ENCODE results near the gene CYB5R4. TPM values are rescaled to one million over a fixed set of nuclear protein-coding genes. Genes with fewer than 3 reads are reported as not detected.

CYB5R4 gene
- total RNA-seq, 2 donors from 2014 or later, result 4.0 to 9.6 TPM

DNA sequence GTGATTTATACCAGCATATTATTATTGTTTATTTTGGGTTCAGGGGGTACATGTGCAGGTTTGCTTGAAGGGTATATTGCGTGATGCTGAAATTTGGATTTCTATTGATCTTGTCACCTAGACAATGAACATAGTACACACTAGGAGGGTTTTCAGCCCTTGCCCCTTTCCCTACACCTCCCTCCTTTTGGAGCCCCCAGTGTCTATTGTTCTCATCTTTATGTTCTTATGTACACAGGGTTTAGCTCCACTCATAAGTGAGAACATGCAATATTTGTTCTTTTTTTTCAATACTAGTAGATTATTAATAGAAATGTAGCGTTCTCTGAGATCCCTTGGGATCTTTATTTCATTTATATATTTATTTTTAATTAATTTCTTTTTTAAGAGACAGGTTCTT, 94.9 kb downstream of the CYB5R4 start:
- no peak overlapping the region for H3K4me3 ChIP-seq
- H3K9me3 ChIP-seq, result no peaks in the 10 kb centered on the region
- 78 to 81% methylated on average over 2 of the region's 2 CpGs for WGBS, 2 donors
- H3K4me1 ChIP-seq, result no peaks in the 10 kb centered on the region
- no peak for ATAC-seq
- no peaks in the 10 kb centered on the region for H3K27me3 ChIP-seq
- no peak for DNase-seq
- H3K27ac ChIP-seq, result no peak overlapping the region
- intact Hi-C loops (cut with DNase I), result no loop called here
- H3K36me3 ChIP-seq (replicated peaks in 1 of 2; ENCODE audit: insufficient read depth in 1 of 2, low read depth in 2 of 2), result no peaks in the 10 kb centered on the region
- TF ChIP-seq, protein P1, sequence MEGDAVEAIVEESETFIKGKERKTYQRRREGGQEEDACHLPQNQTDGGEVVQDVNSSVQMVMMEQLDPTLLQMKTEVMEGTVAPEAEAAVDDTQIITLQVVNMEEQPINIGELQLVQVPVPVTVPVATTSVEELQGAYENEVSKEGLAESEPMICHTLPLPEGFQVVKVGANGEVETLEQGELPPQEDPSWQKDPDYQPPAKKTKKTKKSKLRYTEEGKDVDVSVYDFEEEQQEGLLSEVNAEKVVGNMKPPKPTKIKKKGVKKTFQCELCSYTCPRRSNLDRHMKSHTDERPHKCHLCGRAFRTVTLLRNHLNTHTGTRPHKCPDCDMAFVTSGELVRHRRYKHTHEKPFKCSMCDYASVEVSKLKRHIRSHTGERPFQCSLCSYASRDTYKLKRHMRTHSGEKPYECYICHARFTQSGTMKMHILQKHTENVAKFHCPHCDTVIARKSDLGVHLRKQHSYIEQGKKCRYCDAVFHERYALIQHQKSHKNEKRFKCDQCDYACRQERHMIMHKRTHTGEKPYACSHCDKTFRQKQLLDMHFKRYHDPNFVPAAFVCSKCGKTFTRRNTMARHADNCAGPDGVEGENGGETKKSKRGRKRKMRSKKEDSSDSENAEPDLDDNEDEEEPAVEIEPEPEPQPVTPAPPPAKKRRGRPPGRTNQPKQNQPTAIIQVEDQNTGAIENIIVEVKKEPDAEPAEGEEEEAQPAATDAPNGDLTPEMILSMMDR (IDR thresholded peaks at IDR 0.05), result no peak
- no peak for TF ChIP-seq POLR2A (IDR thresholded peaks at IDR 0.05)

DNA sequence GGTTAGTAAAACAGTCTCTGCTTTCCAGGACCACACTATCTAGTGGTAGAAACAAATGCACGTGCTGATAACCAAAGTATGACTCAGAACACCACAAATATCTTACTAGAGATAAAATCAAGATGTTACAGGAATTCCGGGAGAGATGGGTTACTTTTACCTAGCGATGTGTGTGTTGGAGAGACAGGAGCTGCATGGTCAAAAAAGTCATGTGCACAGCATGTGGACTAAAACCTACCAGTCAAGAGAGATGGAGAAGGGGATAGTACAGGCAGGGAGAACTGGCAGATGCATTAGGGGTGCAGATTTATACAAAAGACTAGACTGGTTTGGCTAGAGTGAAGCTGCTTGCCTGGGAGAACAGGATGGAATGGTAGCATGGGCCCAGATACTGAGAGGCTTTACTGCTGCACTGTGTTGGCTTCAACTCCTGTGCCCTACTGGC, 98.8 kb downstream of the CYB5R4 start:
- no peaks in the 10 kb centered on the region for H3K9me3 ChIP-seq
- H3K4me3 ChIP-seq, result no peak overlapping the region
- H3K27ac ChIP-seq, result no peak overlapping the region
- no peak for DNase-seq
- H3K4me1 ChIP-seq, result no peaks in the 10 kb centered on the region
- no peak for ATAC-seq
- WGBS, 2 donors, result 87 to 96% methylated on average over 3 of the region's 3 CpGs
- intact Hi-C loops (cut with DNase I), result no loop called here
- no peaks in the 10 kb centered on the region for H3K27me3 ChIP-seq
- TF ChIP-seq, protein P1 (IDR thresholded peaks at IDR 0.05), result no peak
- no peak for TF ChIP-seq POLR2A (IDR thresholded peaks at IDR 0.05)
- H3K36me3 ChIP-seq (replicated peaks in 1 of 2; ENCODE audit: insufficient read depth in 1 of 2, low read depth in 2 of 2), result peaks cover 0 to 3% of the 10 kb centered on the region in 2 donors

DNA sequence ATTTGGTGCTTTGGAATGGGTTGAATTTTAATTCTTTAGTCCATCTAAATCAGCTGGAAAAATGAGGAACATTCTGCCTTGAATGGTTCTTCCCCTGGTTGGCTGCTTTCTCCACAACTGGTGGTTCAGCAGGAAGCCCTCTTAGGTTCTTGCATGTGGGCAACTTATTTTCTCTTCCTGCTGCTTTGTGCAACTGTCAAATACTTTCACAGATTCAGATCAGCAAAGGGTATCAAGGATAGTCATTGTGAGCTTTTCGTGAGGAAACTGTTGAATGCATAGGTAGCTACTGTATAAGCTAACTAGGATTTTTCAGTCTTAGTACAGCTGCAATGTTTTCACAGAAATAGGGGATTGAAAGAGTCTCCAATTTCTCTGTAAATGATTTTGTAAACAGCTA, 101.2 kb downstream of the CYB5R4 start:
- peaks cover 0 to 3% of the 10 kb centered on the region in 2 donors for H3K36me3 ChIP-seq (replicated peaks in 1 of 2; ENCODE audit: insufficient read depth in 1 of 2, low read depth in 2 of 2)

DNA sequence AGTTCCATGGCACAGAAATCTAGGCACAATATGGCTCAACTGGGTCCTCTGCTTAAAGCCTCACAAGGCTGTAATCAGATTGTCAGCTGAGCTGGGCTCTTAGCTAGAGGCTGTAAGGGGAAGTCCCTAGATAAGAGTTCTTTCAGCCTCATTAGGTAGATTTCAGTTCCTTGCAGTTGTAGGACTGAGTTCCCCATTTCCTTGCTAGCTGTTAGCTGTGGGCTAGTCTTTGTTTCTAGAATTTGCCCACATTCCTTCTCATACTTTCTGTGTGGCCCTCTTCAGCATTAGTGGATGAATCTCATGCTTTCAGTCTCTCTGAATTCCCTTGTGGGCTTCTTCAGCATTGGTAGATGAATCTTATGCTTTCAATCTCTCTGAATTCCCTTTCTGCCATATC, 103.1 kb downstream of the CYB5R4 start:
- ATAC-seq, result no peak

More for the DNA sequence above, 101.2 kb downstream of the CYB5R4 start:
- no peak for TF ChIP-seq POLR2A (IDR thresholded peaks at IDR 0.05)
- TF ChIP-seq, protein P1 (IDR thresholded peaks at IDR 0.05), result no peak
- Histone ChIP-seq H3K27me3 (no peaks in the 10 kb centered on the region), H3K4me1 (no peaks in the 10 kb centered on the region), H3K4me3 (no peak overlapping the region), H3K27ac (no peak overlapping the region), H3K9me3 (peaks cover 0 to under 1% (median 0%) of the 10 kb centered on the region in 3 donors)
- intact Hi-C loops (cut with DNase I), result no loop called here
- 73 to 90% methylated on average over 1 of the region's 1 CpG for WGBS, 2 donors
- ATAC-seq (no peak), DNase-seq (no peak)

DNA sequence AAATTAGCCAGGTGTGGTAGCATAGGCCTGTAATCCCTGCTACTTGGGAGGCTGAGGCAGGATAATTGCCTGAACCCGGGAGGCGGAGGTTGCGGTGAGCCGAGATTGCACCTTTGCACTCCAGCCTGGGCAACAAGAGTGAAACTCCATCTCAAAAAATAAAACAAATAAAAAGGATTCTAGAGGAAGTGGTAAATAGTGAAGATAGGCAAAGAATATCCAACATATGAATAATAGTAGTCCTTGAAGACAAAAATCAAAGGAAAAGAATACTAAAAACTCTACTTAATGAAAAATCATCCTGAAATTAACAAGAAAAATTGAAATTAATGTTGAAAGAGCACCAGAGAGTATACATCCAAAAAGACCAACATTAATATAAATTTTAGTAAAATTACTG, 107.0 kb downstream of the CYB5R4 start:
- TF ChIP-seq POLR2A (IDR thresholded peaks at IDR 0.05), result no peak
- TF ChIP-seq, protein P1 (IDR thresholded peaks at IDR 0.05), result no peak
- Histone ChIP-seq H3K4me3 (no peak overlapping the region), H3K9me3 (peaks cover 0 to 9% (median 0%) of the 10 kb centered on the region in 3 donors), H3K4me1 (no peaks in the 10 kb centered on the region), H3K27ac (no peak overlapping the region), H3K36me3 (replicated peaks in 1 of 2; ENCODE audit: insufficient read depth in 1 of 2, low read depth in 2 of 2) (no peaks in the 10 kb centered on the region), H3K27me3 (no peaks in the 10 kb centered on the region)
- no peak for ATAC-seq
- intact Hi-C loops (cut with DNase I), result no loop called here
- 96 to 99% methylated on average over 4 of the region's 4 CpGs for WGBS, 2 donors
- no peak for DNase-seq

More for the DNA sequence above, 103.1 kb downstream of the CYB5R4 start:
- intact Hi-C loops (cut with DNase I), result no loop called here
- H3K4me3 ChIP-seq, result no peak overlapping the region
- DNase-seq, result no peak
- H3K27me3 ChIP-seq, result no peaks in the 10 kb centered on the region
- no peak overlapping the region for H3K27ac ChIP-seq
- no peak for TF ChIP-seq POLR2A (IDR thresholded peaks at IDR 0.05)
- TF ChIP-seq, protein P1 (IDR thresholded peaks at IDR 0.05), result no peak
- H3K36me3 ChIP-seq (replicated peaks in 1 of 2; ENCODE audit: insufficient read depth in 1 of 2, low read depth in 2 of 2), result peaks cover 0 to 3% of the 10 kb centered on the region in 2 donors
- no peaks in the 10 kb centered on the region for H3K4me1 ChIP-seq
- H3K9me3 ChIP-seq, result peaks cover 0 to 4% (median 0%) of the 10 kb centered on the region in 3 donors
